Measurements from ENCODE around the gene COX10.

COX10 gene

DNA sequence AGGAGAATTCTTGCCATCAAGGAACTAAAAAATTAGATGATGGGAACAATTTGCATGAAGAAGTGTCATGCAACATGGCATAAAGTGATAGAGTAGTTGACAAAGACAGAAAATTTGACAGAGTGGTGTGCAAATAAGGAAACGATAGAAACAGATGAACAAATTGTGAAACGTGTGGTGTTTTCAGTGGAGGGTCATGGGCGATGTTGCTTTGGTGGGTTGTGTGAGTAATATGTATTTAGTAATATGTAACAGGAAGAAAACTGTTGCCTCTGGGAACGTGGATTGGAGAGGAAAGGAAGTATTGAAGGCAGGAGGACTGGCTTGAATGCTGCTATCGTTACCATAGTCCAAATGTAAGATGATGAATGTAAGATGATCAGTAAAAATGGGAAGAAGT is 3.6 kb downstream of the COX10 start:
- no peak for DNase-seq

- DNase-seq = no peak
Observed at GRCh38 chr17:14078027-14078426, 8.7 kb downstream of the COX10 start.

- DNase-seq = no peak
Observed at GRCh38 chr17:14080847-14081251, 11.5 kb downstream of the COX10 start.

DNA sequence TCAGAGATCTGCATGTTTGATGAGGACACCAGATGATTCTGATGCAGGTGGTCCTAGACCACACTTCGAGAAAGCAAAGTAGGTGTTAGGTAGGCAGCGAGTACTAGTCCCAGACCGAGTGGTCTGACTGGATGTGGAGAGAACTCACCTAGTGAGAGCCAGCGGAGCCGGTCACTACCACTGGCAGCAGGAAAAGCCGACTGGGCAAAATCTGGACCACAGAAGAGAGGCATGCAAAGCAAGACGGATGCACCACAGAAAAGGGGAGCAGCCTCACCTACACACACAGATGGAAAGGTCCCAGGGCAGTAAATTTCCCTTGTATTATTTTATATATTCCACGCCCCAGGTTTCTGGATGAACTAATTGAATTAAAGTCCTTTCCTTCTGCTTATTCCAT is 13.5 kb downstream of the COX10 start:
- DNase-seq = no peak

- DNase-seq = no peak
Observed at GRCh38 chr17:14084955-14085354, 15.7 kb downstream of the COX10 start.

GRCh38 chr17:14086189-14086588 is 16.9 kb downstream of the COX10 start:
- DNase-seq = no peak

- DNase-seq = peak; percentile 26
Observed at GRCh38 chr17:14089179-14089578, 19.9 kb downstream of the COX10 start.

DNA sequence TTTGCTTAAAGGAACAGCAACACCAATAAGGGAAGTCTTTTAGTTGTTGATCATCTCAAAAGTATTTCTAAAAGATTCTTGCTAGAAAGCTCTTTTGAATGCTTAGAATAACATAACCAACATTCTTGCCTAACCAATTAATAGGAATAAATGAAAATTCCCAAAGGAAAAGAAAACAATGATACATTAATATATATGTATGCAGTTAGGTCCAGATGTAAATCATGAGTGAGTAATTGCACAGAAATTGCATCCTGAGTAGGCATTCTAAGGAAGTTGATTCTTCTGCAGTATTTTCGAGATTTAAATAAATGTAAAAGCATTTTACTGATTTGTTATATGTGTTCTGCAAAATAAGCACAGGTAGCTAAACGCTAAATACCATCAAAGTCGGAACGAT is 22.1 kb downstream of the COX10 start:
- DNase-seq = peak; percentile 80

- no peak for DNase-seq
Observed at GRCh38 chr17:14092808-14093207, 23.5 kb downstream of the COX10 start.

GRCh38 chr17:14094676-14095601 is 25.6 kb downstream of the COX10 start:
- no peak for DNase-seq

DNA sequence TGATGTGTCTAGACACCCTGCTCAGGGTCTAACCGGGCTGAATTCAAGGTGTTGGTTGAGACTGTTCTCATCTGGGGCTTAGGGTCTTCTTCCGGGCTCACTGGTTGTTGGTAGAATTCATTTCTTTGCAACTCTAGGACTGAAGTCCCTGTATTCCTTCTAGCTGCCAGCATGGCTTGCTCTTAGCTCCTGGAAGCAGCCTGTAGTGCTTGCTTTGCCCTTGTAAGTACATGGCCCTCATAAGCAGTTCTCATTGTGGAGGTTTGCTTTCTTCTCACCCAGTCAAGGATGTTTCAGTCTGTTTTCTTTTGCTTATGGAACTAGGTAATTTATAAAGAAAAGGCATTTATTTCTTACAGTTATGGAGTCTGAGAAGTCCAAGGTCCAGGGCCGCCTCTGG is 26.3 kb downstream of the COX10 start:
- no peak for DNase-seq

DNA sequence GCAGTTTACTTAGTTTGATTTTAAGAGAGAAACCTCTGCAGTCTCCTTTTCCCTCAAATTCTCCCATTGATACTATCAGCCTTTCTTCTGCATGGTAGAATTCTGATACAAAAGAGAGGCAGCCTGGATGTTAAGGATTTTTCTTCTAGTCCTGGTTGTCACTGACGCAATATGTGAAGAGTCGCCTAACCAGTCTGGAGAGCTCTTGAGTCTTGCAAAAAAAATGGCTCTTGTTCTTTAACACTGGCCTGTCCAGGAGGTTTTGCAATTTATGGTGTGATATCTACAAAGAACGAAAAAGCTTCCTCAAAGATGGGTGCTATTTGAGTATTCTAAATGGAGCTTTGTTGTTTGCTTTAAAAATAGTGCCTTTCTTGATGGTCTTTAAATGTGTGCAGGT is 28.9 kb downstream of the COX10 start:
- no peak for DNase-seq

- DNase-seq = no peak
Observed at GRCh38 chr17:14101976-14102375, 32.7 kb downstream of the COX10 start.

DNA sequence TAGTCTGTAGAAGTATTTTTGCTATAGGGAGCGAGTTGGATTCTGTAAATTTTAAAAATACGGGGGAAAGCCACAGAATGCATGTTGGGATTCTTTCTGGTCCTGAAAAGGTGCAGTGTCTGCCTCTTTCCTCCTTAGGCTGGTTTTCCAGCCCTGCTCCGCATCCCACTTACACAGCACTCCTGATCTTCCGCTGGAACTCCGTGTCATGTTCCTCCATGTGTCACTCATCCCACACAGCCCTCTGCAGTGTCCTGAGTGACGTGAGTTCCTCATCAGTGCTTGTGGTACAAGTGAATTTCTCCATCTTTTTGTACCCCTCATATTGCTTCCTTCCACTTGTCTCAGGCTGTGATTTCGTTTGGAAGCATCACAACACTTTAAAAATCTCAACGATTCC is 34.5 kb downstream of the COX10 start:
- no peak for DNase-seq

GRCh38 chr17:14104734-14105133 is 35.4 kb downstream of the COX10 start:
- no peak for DNase-seq

DNA sequence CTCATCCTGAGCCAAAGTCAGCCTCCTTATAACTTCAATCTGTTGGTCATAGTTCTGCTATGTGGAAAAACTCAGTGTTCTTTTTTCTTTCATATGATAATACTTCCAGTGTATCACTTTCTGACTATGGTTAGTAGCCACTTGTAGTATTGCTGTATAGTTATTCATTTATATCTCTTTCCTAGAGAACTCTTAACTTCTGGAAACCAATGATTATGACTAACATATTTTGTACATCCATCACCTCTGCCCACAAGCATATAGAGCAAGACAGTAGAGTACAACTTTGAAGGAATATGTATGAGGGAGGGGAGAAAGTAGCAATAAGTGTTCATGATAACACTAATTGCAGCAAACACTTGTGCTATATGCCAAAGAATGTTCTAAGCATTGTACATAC is 38.6 kb downstream of the COX10 start:
- DNase-seq = peak; percentile 7

GRCh38 chr17:14112407-14112806 is 43.1 kb downstream of the COX10 start:
- no peak for DNase-seq

DNA sequence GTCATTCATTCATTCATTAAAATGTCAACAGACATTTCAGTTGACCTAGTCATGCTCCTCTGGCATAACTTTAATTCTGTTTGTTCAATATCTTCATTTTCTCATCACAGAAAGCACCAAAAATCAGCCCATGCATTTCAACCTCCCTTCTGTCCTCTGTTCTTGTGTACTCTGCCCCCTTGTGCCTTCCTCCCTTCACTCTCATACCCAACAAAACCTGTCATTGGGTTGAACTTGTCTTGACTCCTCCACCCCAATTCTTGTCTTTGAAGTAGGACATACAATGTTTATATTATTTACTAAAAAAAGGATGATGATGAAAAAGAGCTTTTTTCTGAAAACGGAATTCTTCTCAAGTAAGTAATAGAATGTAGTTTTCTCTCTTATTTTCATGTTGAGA is 43.8 kb downstream of the COX10 start:
- DNase-seq = no peak

DNA sequence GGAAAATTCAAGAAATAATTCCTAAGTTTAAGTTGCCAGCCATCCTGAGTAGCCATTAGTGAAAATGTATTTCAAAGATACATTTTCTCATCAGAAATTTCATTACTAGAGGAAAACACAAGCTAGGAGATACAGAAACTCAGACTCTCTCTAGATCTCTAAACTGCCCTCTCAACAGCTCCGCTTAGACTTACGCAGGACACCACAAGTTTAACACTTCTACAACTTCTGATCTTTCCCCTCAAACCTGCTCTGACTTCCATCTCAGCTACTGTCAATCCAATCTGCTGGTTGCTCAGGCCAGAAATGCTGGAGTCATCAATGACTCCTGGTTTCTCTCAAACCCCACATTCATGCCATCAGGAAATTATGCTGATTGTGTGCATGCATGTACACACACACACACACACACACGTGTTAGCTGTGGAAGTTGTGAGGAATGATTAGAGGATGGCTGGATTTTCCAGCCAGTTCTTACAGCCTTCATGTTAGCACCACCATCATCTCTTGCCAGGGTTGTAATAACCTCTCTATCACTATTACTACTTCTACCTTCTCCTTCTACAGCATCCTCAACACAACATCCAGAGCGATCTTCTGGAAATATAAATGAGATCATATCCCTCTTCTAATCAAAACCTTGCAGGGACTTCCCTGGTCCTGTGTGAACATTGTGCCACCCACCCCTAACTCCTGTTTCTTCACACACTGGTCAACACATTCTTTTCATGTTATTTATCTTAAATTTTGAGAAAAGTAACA is 47.1 kb downstream of the COX10 start:
- no peak for DNase-seq

DNA sequence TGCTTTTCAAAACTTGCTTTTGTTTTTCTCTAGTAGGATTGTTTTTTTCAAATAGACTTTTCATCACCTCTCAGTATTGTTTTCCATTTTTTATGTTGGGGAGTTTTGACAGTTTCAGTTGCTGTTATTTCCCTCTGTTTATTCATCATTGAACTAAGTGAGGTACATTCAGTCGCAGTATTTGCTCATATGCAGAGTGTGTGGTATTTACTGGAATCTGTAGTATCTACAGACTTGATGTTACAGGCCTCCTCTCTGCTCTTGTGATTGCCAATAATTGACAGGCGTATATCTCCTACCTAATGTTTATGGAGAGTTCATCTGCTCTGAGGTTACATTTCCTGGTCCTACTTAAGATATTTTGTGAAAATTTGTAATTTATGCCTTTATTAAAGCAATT is 49.6 kb downstream of the COX10 start:
- DNase-seq = no peak

DNA sequence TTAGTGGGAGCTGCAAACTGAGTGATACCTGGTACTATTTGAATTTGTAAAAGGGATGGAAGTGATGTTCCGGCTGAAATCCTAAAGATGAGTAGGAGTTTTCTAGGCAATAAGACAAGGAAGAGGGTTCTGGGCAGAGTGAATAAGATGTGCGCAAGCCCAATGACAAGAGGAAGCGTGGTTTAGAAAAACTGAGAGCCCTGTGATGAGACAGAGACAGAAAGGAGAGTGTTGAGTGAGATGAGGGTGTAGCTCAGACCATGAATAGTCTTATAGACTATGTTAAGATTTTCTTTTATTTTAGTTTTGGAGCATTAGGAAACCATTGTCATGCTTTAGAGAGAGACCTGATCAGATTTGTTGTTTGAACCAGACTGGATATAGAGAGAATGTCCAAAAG is 50.2 kb downstream of the COX10 start:
- DNase-seq = no peak

GRCh38 chr17:14121952-14122351 is 52.6 kb downstream of the COX10 start:
- no peak for DNase-seq

- no peak for DNase-seq
Observed at GRCh38 chr17:14123619-14124278, 54.4 kb downstream of the COX10 start.

DNA sequence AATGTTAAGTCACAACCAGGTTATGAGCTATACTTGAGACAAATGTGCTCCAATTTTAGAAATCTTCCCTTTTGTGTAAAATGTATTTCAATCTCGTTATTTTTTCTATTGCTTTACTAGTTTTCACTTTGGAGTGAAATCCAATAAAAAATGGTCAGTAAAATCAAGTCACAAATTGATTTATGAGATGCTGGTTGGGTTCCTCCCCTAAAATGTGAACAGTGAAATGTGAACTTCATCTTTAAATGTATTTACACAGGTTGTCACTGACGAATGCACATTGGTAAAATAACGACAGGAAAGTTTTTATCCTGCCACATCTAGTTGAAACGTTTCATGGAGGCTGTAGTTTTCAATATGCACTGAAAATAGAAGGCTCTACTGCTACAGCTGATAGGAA is 55.5 kb downstream of the COX10 start:
- no peak for DNase-seq
